HTR-8/SVneo (cell line): ENCODE measurements around the gene MYO18B.
A peak's percentile ranks its signal among the peaks of the same experiment; 100 is the strongest.

Experiments used
- DNase-seq: peaks from one replicate; pipeline ENCODE4 v3.0.0; 2011; ENCODE audit warnings: low spot score, mixed read lengths; ENCODE audit not compliant: insufficient read length
- FAIRE-seq: peaks from 2 replicates; lab custom pipeline; 2011; peaks lifted over from hg19 to GRCh38; lab: Jason Lieb, UNC

The MYO18B gene

DNA sequence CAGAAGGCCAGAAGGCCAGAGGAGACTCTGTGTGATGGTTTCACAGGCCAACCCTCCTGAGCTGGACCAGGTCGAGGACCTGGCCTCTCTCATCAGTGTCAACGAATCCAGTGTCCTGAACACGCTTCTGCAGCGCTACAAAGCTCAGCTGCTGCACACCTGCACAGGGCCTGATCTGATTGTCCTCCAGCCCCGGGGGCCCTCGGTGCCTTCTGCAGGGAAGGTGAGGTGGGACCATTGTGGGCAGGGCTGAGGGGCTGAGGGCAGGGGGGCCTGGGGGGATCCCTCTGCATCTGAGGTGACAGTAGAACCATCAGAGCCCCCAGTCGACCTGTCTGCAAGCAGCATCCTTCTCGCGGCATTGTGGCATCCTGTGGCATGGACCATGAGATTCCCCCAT is 30.3 kb downstream of the MYO18B start:
- FAIRE-seq, result no peak
- no peak for DNase-seq

DNA sequence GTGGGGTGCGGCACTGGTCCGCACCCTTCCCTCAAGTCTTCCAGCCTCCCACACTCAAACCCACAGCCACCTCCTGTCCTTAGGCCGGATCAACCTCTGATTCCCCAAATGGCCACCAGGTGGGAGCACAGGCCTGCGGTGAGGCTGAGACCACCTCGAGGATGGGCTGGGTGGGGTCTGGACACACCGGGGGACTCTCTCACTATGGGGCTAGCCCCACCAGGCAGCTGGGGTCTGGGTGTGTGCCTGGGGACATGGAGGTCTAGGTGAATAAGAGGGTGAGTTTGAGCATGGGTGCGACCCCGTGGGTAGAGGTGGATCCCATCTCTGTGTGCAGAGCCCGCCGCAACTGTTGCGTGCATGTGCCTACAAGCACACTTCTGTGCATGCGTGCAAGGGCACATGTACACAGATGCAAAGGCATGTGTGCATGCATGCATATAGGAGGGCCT is 32.6 kb downstream of the MYO18B start:
- DNase-seq, result no peak
- FAIRE-seq, result peak; percentile 13

DNA sequence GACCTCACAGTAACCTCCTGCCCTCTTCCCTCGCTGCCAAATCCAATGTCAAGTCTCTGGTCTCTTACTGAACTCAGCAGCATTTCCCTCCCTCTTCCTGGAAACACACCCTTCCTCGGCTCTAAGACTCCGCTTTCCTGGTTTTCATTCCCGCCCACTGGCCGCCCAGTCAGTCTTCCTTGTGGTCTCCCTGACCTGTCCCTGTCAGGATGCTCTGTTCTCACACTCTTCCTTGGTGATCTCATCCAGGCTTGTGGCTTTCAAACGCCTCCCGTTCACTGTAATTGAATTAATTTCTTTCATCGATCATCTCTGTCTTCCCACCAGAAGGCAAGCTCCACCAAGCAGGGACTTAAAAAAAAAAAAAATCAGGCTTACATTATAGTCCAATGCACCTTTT is 33.5 kb downstream of the MYO18B start:
- DNase-seq (no peak), FAIRE-seq (no peak)

DNA sequence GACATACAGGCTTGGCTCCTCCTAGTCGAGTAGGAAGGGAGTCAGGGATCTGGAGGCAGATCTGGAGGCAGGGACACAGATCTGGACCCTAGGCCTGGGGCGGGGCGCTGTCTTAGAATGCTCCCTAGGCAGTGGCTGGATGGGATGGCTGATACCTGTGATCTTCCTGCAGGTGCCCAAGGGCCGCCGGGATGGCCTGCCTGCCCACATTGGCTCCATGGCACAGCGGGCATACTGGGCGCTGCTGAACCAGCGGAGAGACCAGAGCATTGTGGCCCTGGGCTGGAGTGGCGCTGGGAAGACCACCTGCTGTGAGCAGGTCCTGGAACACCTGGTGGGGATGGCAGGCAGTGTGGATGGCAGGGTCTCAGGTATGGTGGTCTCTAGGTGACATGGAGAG is 35.4 kb downstream of the MYO18B start:
- no peak for FAIRE-seq

DNA sequence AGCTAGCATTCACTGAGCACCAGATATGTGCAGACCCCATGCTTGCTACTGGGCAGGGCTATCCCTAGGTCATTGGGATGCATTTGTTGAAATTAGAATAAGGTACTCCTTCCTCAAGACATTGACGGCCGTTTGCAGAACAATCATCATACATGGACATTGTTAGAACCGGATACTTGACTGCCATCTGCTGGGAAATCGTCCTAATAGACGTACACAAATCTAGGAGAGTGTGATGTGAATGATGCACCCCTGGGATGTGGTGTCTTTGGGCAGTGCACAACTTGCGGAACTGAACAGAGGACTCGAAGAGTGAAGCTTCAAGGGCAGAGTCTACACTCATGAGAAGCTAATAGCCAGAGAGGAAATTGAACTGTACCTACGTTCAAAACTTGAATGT is 35.9 kb downstream of the MYO18B start:
- no peak for FAIRE-seq
- DNase-seq, result peak; percentile 41

More for the DNA sequence above, 35.4 kb downstream of the MYO18B start:
- DNase-seq, result no peak

DNA sequence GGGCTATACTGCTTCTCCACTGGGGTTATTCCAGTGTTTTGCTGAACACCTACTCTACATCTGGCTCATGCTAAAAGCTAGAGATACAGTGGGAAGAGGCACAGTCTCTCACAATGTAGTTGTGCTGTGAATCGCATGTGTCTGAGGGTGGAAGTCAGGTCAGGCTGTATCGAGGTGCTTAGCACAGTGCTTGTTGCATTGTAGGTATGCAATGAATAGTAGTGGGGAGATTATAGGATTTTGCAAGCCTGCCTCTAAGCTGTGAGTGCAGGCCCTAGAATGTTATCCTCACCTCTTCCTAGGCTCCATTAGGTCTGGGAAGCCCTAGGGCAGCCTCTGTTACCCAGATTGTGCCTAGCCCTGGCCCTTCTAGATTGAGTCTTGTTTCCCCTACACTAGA is 37.4 kb downstream of the MYO18B start:
- DNase-seq, result no peak
- FAIRE-seq, result no peak

DNA sequence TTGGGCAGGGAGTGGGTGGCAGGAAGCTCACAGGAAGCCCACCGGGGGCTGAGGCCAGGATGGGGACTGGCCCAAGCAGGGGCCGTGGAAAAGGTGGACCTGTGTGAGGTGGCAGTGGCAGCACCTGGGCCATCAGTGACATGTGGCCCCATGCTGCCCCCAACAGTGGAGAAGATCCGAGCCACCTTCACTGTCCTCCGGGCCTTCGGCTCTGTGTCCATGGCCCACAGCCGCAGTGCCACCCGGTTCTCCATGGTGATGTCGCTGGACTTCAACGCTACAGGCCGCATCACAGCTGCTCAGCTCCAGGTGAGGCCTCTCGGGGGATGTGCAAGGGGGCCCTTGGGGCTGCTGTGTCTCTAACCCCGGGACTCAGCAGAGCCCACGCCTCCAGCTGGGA is 37.9 kb downstream of the MYO18B start:
- FAIRE-seq (no peak), DNase-seq (no peak)

DNA sequence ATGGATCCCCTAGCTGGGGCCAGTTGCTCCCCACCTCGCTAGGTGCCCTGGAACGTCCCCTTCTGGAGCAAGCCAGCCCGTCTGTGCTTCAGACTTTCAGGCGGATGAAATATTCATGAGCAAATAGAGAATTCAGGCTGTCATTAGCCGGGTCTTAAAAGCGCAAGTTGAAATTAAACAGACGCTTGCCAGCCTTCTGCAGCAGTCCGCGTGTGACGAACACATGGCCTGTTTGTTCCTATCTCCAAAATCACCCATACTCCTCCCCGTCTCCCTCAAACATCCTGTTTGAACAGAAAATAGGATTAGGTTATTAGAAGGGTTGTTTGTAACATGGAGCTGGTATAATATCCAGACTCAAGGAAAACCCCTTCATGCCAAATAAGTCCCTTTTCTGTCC is 38.7 kb downstream of the MYO18B start:
- DNase-seq (no peak), FAIRE-seq (no peak)

DNA sequence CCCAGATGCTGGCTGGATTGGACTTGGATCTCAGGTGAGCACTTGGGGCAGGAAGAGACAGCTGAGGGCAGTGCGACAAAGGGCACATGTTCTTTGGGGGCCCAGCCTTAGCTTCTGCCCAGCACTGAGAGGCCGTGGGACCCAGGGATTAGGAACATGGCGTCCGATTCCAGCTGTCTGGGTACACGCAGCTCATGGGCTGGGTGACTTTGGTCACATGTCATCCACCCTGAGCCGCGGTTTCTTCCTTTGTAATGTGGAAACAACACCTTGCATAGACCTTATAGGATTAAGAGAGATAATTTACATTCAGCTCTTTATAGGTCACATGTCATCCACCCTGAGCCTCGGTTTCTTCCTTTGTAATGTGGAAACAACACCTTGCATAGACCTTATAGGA is 39.8 kb downstream of the MYO18B start:
- FAIRE-seq, result no peak
- DNase-seq, result no peak

DNA sequence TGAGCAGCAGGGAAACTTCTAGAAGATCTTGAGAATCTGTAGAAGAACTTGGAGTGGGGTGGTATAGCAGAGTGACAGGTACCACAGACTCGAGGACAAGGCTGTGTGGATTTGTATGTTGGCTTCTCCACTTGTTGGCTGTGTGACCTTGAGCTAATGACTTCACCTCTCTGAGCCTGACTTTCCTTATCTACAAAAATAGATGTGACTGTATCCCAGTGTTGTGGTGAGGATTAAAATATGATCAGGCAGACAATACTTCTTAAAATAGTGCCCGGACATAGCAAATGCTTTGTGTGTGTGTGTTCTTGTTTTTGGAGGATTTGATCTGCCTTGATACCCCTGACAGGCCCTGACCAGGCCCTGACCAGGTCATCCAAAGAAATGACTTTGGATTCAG is 40.8 kb downstream of the MYO18B start:
- DNase-seq (no peak), FAIRE-seq (no peak)

DNA sequence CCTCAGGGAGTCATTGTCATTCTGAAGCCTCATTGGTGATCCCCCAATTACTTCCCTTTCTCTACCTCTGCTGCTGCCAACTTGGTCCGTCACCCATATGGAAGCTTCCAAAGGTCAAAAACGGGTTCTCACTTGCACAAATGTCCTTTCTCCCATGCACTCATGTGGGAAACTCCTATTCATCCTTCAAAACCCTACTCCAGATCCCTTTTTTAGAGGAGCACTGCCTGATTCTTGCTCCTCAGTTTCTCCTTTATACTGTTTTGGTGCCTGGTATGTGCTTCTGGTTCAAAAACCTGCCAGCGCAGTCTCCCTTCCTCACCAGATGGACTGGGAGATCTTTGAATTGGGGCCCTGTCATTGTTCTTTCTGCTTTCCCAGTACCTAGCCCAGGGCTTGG is 41.9 kb downstream of the MYO18B start:
- FAIRE-seq (no peak), DNase-seq (no peak)

DNA sequence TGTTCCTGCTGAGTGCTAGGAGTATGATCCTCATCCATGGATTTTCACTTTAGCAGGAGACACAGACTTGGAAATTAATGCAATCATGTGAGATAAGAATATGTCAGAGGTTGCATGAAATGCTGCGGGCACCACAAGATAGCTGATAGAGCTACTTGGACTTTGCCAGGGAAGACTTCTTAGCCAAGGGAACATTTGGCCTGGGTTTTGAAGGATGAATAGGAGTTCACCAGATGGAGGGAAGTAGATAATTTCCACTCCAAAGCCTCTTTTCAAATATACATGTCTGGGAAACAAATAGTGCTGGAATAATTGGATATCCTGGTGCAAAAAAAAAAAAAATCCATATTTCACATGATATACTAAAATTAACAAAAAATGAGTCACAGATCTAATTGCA is 44.2 kb downstream of the MYO18B start:
- FAIRE-seq, result no peak
- DNase-seq, result no peak

DNA sequence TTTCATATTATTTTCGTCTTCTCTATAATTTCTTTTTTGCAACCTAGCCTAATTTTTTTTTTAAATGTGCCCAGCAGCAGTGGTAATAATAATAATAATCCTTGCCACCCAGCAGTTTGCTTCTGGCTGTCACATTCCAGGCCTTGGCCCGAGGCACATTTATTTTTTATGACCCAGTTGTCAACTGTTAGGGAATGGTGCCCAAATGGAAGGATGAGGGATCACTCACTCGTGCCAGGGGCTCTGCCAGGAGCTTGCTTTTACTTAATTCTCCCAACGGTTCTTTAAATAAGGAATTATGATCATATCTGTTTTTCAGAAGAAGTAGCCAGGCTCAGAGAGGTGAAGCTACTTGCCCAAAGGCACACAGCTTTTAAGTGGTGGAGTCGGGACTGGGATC is 49.6 kb downstream of the MYO18B start:
- FAIRE-seq, result no peak
- DNase-seq, result no peak

DNA sequence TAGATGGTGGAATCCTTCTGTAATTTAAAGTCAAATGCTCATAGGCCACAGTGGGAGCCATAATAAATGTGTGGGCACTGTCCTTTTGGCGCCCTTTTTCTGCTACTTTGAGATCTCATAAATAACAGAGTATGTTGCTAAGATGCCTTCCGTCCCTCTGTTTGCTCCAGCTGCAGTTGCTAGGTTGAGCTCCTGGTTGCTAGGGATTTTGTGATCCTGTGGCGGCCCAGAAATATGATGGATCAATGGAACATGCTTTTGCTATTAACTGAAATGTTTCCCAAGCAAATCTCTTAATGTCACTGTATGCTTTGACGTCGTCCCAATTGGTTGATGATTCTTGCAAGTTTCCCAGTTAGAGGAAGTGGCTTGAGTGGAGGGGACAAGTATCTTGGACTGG is 53.5 kb downstream of the MYO18B start:
- DNase-seq (no peak), FAIRE-seq (no peak)

DNA sequence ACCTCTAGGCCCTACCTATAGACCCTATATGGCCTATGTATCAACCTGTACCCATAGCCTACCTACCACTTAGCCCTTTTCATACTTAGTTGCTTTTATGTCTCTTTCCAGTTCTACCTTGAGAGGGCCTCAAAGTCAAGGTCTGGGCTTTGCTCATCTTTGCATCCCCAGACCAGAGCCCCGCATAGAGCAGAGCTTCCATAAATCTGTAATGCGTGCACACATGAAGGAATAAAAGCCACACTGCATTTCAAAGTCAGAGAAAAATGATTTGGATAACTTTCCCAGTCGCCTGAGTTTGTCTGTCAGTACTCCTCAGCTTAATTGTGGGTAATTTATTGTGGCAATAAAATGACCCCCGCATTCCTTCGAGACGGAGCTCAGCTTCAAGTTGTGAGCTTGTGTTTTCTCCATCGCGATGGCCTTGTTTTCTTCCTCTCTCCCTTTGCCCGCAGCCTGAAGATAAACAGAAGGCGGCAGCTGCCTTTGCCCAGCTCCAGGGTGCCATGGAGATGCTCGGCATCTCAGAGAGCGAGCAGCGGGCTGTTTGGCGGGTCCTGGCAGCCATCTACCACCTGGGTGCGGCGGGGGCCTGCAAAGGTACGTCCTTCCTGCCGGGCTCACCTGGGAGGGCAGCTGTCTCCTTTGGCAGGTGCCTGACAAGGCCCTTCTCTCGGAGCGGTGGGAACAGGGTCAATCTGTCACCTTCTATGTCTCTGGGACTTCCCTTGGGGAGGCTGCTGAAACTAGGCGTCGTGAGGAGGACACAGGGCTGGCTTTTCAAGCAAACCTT is 55.7 kb downstream of the MYO18B start:
- DNase-seq, result no peak
- FAIRE-seq, result no peak

DNA sequence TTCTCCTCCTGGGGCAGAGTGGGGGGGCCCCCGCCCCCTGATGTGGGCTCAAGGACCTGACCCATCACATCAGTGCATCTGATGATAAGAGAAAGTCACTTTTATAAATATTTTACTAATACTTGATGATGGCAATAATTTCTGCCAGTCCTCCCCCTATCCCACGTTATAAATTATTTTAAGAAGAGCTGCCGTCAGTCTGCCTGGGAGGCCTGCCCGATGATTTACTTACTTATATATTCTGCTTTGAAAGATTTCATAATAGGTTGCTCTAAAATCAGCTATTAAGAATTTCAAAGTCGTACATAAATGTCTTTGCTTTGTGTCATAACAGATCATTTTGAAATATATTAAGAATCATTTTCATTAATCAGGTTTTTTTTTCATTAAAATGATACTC is 58.8 kb downstream of the MYO18B start:
- FAIRE-seq, result no peak

DNA sequence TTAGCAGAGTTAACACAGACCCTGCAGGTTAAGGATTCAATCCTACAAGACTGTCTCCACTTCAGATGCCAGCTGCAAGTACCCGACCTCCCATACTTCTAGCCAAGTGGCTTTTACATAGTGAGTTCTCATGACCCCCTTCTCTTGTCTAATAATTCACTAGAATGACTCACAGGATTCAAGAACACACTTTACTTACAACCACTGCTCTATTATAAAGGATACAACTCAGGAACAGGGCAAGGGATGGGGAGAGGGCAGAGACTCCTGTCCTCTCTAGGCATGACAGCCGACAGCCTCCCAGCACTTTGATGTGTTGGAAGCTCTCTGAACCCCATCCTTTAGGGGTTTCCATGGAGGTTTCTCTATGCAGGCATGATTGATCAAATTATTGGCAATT is 60.0 kb downstream of the MYO18B start:
- DNase-seq (no peak), FAIRE-seq (no peak)

More for the DNA sequence above, 58.8 kb downstream of the MYO18B start:
- DNase-seq, result no peak

DNA sequence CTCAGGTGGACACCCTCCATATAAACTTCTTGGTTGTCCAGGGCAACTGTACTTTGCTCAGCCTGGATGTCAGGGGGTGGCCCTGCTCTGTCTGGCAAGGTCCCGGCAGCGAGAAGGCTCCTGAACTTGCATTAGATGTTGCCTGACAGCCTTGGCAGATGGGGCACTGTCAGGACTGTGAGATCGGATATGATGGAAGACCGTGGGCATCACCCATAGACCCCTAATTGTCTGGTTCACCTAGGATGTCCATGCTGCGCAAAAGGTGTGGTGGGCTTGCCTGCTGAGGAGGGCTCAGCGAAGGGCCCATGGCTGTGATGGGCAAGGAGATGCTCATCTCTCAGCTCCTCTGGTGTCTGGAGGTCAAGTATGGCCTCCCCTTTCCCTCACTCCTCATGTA is 62.7 kb downstream of the MYO18B start:
- DNase-seq (no peak), FAIRE-seq (no peak)

DNA sequence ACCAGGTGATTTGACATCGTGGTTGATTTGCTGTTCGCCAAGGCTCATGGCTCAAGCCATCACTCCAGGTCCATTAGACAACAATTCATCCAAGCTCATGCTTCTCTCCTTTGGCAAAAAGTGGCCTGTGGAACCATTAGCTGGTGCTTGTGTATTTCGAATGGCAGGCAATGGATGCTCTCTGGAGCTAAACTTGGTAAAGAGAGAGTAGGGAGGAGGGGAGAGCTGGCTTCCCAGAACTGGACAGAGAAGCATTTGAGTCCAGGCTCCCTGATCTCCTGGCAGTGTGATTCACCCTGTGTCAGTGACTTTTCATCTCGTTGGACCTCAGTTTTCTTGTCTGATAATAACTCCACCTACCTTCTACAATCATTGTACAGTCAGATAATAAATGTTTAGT is 64.6 kb downstream of the MYO18B start:
- FAIRE-seq, result no peak

DNA sequence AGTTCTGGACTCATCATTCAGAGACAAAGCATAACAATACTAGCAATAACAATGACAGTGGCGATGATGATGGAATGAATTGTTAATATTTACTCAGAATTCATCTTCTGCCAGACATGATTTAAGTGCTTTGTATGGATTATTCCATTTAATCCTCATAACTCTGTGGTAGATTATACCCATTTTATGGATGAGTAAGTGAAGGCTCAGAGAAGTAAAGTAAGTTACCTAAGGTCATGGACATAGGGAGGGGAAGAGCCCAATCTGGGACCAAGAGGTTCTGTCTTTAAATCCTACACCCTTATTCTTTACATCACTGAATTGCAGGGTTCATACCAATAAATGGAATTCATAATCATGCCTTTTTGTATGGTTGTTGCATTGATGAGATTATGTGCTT is 72.7 kb downstream of the MYO18B start:
- FAIRE-seq (no peak), DNase-seq (no peak)

More for the DNA sequence above, 64.6 kb downstream of the MYO18B start:
- DNase-seq, result no peak

DNA sequence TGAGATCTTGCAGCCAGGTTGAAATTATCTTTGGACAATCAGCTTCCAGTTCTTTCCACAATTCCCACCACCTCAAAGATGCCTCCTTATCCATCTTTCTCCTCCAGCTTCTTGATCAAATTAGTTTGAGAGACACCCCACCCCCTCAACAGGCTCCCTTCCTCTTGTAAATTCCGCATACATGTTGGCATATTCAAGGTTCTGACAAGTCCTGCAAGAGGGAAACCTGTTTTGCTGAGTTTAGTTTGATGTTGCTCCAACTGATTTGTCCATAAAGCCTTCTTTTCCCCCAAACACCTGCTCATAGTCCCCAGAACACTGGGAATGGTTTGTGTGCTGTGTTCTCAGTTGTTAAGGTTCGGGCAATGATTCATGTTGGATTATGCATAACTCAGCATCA is 73.6 kb downstream of the MYO18B start:
- FAIRE-seq (no peak), DNase-seq (no peak)

DNA sequence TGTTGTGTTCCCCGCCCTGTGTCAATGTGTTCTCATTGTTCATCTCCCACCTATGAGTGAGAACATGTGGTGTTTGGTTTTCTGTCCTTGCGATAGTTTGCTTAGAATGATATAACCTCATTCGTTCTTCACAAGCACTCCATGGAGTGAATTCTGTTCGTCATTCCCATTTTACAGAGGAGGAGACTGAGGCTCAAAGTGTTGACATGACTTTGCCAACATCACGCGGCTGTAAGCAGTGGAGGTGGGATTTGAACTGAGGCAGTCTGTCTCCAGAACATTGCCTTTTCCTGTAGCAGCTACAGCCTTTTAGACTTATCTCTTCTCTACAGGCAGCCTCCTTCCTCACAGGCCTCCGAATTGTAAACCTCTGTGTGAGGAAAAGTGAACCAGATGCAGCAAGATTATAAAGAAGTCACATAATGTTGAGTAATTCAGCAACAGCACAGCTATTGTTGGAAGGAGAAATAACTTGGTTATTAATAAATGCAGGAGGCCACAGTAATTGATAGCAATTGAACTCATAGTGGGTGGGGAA is 74.6 kb downstream of the MYO18B start:
- DNase-seq (no peak), FAIRE-seq (no peak)
